Measurements from ENCODE around the gene TRMT112.

TRMT112 gene

DNA sequence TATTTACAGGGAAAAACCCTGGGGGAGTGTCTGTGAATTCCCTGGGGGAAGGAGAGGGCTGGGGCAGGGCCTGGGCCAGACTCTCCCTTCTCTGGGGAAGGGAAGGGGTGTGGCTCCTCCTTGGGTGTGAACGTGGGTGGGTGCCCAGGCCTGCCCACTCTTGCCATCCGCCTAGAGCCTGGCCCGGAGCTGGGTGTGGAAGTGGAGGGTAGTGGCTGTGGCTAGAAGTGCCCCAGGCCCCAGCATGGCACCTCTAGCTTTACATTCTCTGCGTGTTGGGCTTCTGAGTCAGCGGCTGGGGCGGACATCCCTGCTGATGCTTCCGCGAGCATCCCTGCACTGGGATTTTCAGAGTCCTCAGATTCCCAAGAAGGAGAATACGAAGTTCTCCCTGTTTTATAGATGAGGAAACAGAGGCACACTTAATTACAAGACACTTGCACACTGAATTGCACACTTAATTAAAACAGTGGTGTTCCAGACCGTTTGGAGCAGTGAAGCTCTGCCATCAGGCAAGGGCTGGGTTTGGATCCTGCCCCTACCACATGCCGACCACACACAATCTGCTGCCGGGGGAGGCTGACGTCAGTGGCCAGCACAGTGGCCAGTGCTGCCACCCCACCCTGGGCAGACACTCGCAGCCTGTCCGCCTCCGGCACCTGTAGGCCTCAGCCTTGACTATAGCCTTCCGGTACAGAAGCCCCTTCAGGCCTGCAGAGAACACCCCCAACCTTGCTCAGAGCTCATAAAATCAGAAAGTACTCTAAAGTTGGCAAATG lies 40.5 kb downstream of the TRMT112 start:
- H3K27ac ChIP-seq = peak overlapping the region; percentile 0; the same call in 1 of the 2 replicates
- TF ChIP-seq, protein P1, sequence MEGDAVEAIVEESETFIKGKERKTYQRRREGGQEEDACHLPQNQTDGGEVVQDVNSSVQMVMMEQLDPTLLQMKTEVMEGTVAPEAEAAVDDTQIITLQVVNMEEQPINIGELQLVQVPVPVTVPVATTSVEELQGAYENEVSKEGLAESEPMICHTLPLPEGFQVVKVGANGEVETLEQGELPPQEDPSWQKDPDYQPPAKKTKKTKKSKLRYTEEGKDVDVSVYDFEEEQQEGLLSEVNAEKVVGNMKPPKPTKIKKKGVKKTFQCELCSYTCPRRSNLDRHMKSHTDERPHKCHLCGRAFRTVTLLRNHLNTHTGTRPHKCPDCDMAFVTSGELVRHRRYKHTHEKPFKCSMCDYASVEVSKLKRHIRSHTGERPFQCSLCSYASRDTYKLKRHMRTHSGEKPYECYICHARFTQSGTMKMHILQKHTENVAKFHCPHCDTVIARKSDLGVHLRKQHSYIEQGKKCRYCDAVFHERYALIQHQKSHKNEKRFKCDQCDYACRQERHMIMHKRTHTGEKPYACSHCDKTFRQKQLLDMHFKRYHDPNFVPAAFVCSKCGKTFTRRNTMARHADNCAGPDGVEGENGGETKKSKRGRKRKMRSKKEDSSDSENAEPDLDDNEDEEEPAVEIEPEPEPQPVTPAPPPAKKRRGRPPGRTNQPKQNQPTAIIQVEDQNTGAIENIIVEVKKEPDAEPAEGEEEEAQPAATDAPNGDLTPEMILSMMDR (conservative IDR thresholded peaks at IDR 0.05) = no peak

- peak overlapping the region; percentile 99; the same call in 1 of the 2 replicates for H3K27ac ChIP-seq
These were observed 41.5 kb downstream of the TRMT112 start for GRCh38 chr11:64275841-64276240.

DNA sequence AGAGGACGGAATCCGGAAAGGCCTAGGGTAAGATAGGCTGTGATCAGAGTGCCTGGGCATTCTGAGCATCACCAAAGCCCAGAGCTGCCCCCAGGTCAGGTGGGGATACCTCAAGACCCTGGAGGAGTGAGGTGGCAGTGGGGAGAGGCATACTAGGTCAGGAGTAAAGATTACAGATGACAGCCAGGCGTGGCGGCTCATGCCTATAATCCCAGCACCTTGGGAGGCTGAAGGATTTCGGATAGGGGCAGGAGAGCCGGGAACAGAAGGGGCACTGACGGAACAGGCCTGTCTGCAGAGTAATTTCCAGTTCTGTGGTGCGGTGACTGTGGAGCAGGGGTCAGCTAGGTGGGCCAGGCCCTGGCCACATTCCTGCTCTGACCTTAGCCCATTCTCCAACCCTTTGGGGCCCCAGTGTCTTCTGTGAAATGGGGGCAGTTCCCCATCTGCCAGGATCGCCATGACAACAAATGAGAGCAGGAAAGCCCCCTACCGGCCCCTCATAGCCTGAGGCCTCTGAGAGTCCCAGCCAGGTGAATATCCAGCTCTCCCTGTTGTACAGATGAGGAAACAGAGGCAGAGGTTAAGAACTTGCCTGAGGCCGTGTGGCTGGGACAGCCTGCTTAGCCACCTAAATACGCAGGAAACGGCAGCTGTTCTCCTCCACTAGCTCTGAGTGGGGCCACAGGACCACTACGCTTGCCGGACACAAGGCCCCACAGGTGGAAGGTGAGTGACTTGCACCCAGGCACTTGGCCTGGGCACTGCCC lies 42.1 kb downstream of the TRMT112 start:
- TF ChIP-seq, protein P1 (conservative IDR thresholded peaks at IDR 0.05) = no peak
- H3K27ac ChIP-seq = peak overlapping the region; percentile 99

More at GRCh38 chr11:64275841-64276240, 41.5 kb downstream of the TRMT112 start:
- TF ChIP-seq, protein P1 (conservative IDR thresholded peaks at IDR 0.05) = no peak

DNA sequence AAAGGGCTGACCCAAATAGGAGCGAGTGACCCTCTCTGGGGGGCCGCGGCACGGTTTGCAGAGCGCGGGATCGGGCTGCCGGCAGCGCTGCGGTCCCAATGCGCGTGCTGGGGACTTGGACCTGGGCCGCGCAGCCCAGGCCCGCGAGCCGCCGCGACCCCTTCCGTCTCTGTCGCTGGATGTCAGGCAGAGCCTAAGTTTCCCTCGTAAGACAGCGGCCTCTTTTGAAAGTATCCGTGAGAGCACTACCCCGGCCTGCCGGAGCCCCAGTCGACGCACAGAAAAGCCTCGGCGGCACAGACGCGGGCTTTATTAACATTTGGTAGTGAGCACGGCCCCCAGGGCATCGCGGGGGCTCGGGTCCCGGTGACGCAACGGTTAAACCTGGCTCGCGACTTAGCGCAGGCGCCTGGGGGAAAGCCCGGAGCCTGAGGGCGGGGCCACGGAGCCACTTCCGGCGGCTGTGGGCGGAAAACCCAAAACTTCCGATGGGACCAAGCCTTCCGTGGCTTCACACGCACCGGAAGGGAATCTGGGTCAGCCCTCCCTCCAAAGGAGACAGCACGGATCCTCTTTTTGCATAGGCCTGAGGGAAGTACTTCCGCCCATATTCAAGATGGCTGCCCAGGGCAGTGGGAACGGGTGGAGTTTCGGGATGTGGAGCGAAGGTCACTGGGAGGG lies 47.7 kb downstream of the TRMT112 start:
- TF ChIP-seq, protein P1 (conservative IDR thresholded peaks at IDR 0.05) = peak; percentile 52
- peak overlapping the region; percentile 100 for H3K27ac ChIP-seq

- peak overlapping the region; percentile 100 for H3K27ac ChIP-seq
- TF ChIP-seq, protein P1 (conservative IDR thresholded peaks at IDR 0.05) = no peak
These were observed 48.3 kb downstream of the TRMT112 start for GRCh38 chr11:64268893-64269539.

GRCh38 chr11:64268025-64268892 lies 49.1 kb downstream of the TRMT112 start:
- H3K27ac ChIP-seq = peak overlapping the region; percentile 100
- TF ChIP-seq, protein P1 (conservative IDR thresholded peaks at IDR 0.05) = no peak
